ENCODE measurements around the gene PTPN1.

GRCh38 chr20:50475681-50476292 is 34.4 kb upstream of the PTPN1 start:
- no peak for TF ChIP-seq GATA2 (IDR thresholded peaks at IDR 0.05; ENCODE audit: low read depth, low read length)
- no peak for TF ChIP-seq GATA3 (IDR thresholded peaks at IDR 0.05; ENCODE audit: low read depth, low read length)
